CD4-positive, alpha-beta T cell (primary cell): ENCODE measurements around the gene CLEC16A. TPM values are rescaled to one million over a fixed set of nuclear protein-coding genes. Genes with fewer than 3 reads are reported as not detected.

Experiments used
- ATAC-seq: fragments of 200-7000 bp; cut with Tn5 transposase; one replicate; pipeline ENCODE4 v1.10.0; 2022; ENCODE audit warnings: mild to moderate bottlenecking; ENCODE audit not compliant: poor library complexity
- CTCF ChIA-PET: fragments of 350-600 bp; sonication (Branson Sonifier 250); formaldehyde crosslinking; loops from one replicate; lab custom pipeline; 2021; ENCODE audit warnings: antibody characterized with exemption, inconsistent platforms; lab: Charles Lee
- POLR2A ChIA-PET: fragments of 350-600 bp; sonication (Branson Sonifier 250); formaldehyde crosslinking; loops from one replicate; lab custom pipeline; 2021; ENCODE audit warnings: antibody characterized with exemption, inconsistent platforms; lab: Charles Lee
- DNase-seq, 14 experiments: peaks; one replicate each; pipeline ENCODE4 v3.0.0-alpha.2; 2013 to 2020; ENCODE audit warnings: mixed read lengths in 2 of 14
- H3K27ac ChIP-seq, 2 donors: one replicate each; pipeline versions ENCODE4 v1.5.1 to v1.7.0; 2013; ENCODE audit warnings: low read length in 2 of 2, low read depth in 1 of 2, mild to moderate bottlenecking in 1 of 2
- H3K27me3 ChIP-seq, 2 experiments: 1 replicate in 1 of 2; 2 replicates in 1 of 2; pipeline versions ENCODE4 v1.6.1 to v1.7.0; 2013; ENCODE audit warnings: low read length in 2 of 2, control low read depth in 1 of 2, mild to moderate bottlenecking in 1 of 2, moderate library complexity in 1 of 2; ENCODE audit not compliant: insufficient read depth in 2 of 2, control insufficient read depth in 1 of 2
- H3K36me3 ChIP-seq: one replicate; pipeline ENCODE4 v1.6.1; 2013; ENCODE audit warnings: low read length, control low read depth; ENCODE audit not compliant: insufficient read depth
- H3K4me1 ChIP-seq: one replicate; pipeline ENCODE4 v1.6.1; 2013; ENCODE audit warnings: low read length, control low read depth; ENCODE audit not compliant: insufficient read depth
- H3K4me3 ChIP-seq: one replicate; pipeline ENCODE4 v1.5.1; 2013; ENCODE audit warnings: mild to moderate bottlenecking, low read length, moderate library complexity
- H3K9me3 ChIP-seq, 2 experiments: 1 replicate in 1 of 2; 2 replicates in 1 of 2; pipeline versions ENCODE4 v1.6.1 to v1.7.0; 2013; ENCODE audit warnings: low read length in 2 of 2, mild to moderate bottlenecking in 2 of 2, control low read depth in 1 of 2, moderate library complexity in 1 of 2; ENCODE audit not compliant: control insufficient read depth in 1 of 2, insufficient read depth in 1 of 2
- H3K27ac Mint-ChIP-seq: one replicate; pipeline ENCODE4 v1.8.0; 2020; ENCODE audit warnings: mixed read lengths
- H3K27me3 Mint-ChIP-seq: one replicate; pipeline ENCODE4 v1.8.0; 2021; ENCODE audit warnings: mixed read lengths
- H3K36me3 Mint-ChIP-seq: one replicate; pipeline ENCODE4 v1.8.0; 2021; ENCODE audit warnings: low read depth, mixed read lengths
- H3K4me1 Mint-ChIP-seq: one replicate; pipeline ENCODE4 v1.8.0; 2021; ENCODE audit warnings: low read depth, mixed read lengths
- H3K4me3 Mint-ChIP-seq: one replicate; pipeline ENCODE4 v1.8.0; 2020; ENCODE audit warnings: mild to moderate bottlenecking, mixed read lengths
- H3K9me3 Mint-ChIP-seq: one replicate; pipeline ENCODE4 v1.8.0; 2020; ENCODE audit warnings: mixed read lengths
- intact Hi-C, 2 experiments: fragments of 100-400 bp; cut with DNase I in 1 of 2; cut with micrococcal nuclease in 1 of 2; formaldehyde crosslinking; loops; one replicate each; pipeline versions ENCODE4 v1.15.1 to v1.9.0; 2023 to 2025; cut with DNase I, micrococcal nuclease
- total RNA-seq, 174 experiments: library from RNA in 2 of 174; stranded (reverse) in 2 of 174; gene quantifications; one replicate each; pipeline ENCODE4 v1.2.3 and lab custom pipeline; 2021 to 2026
- TF ChIP-seq, protein P1 (sequence below): fragments of 200-600 bp; IDR thresholded peaks from one replicate; pipeline ENCODE4 v1.8.0; 2022; ENCODE audit warnings: antibody characterized with exemption, mild to moderate bottlenecking

The CLEC16A gene
- total RNA-seq, 2 experiments from 2014 or later = 21.7 to 22.7 TPM

DNA sequence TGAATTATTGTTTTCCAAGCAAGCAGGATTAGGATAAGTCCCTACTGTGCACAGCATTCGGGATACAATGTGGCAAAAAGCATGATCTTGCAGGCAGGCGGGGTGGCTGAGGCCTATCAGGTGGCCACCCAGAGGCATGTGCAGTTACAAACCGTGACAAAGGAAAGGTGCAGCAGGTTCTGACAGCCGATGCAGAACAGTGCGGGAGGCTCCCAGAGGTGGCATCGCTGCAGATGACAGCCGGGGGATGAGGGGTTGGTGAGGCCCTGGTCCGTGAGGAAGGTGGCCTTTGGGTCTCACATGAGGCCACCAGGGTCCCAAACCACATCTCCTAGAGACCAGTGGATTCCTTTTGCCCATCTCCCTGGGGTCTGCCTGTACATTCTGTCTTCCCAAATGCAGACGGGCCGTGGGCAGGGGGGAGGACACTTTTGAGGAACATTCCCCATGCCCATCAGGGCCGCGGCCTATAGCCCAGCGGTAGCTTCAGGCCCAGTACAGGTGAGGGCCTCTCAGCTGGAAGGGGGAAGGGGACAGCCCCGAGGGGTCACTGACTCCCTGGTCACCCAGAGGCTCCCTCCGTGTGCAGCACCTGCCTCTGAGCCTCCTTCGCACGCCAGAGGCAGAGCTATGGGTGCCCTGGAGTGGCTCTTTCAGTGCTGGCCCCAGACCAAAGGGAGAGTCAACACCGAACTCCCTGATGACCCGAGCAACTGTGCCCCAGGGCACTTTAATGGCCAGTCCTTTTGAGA, 226.5 kb downstream of the CLEC16A start:
- no peak overlapping the region for H3K27ac Mint-ChIP-seq
- peaks cover 48% of the 10 kb centered on the region for H3K36me3 Mint-ChIP-seq
- ChIA-PET CTCF (no interaction called here), POLR2A (no interaction called here)
- H3K27ac ChIP-seq = no peak overlapping the region
- ATAC-seq (no peak), DNase-seq (no peak)
- no peak overlapping the region for H3K4me3 Mint-ChIP-seq
- peaks cover 34% of the 10 kb centered on the region for H3K36me3 ChIP-seq
- H3K27me3 Mint-ChIP-seq = no peaks in the 10 kb centered on the region
- H3K4me3 ChIP-seq = no peak overlapping the region
- no peaks in the 10 kb centered on the region for H3K4me1 ChIP-seq
- intact Hi-C loops = loop anchor here in 1 of 2 experiments (10.0 kb wide), 1 partner anchor 274 kb away; no protein-coding TSS in a partner anchor
- no peaks in the 10 kb centered on the region for H3K27me3 ChIP-seq
- TF ChIP-seq, protein P1, sequence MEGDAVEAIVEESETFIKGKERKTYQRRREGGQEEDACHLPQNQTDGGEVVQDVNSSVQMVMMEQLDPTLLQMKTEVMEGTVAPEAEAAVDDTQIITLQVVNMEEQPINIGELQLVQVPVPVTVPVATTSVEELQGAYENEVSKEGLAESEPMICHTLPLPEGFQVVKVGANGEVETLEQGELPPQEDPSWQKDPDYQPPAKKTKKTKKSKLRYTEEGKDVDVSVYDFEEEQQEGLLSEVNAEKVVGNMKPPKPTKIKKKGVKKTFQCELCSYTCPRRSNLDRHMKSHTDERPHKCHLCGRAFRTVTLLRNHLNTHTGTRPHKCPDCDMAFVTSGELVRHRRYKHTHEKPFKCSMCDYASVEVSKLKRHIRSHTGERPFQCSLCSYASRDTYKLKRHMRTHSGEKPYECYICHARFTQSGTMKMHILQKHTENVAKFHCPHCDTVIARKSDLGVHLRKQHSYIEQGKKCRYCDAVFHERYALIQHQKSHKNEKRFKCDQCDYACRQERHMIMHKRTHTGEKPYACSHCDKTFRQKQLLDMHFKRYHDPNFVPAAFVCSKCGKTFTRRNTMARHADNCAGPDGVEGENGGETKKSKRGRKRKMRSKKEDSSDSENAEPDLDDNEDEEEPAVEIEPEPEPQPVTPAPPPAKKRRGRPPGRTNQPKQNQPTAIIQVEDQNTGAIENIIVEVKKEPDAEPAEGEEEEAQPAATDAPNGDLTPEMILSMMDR = no peak
- no peaks in the 10 kb centered on the region for H3K9me3 Mint-ChIP-seq
- no peaks in the 10 kb centered on the region for H3K9me3 ChIP-seq
- peaks cover 7% of the 10 kb centered on the region for H3K4me1 Mint-ChIP-seq

DNA sequence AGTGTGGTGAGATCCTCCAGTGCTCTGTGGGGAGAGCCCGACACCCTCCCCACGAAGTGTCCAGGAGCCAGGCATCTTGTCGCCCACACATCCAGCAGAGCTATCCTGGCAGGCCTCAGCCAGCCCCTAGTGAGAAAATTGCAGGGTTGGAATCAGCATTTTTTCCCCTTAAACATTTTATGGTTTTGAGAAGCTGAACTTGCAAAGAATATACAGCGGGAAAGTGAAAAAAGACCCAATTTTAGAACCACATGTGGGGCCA, 227.0 kb downstream of the CLEC16A start:
- intact Hi-C loops = loop anchor here in 1 of 2 experiments (10.0 kb wide), 1 partner anchor 273 kb away; no protein-coding TSS in a partner anchor
- DNase-seq = no peak
- peaks cover 46% of the 10 kb centered on the region for H3K36me3 Mint-ChIP-seq
- H3K9me3 ChIP-seq = no peaks in the 10 kb centered on the region
- ChIA-PET POLR2A (no interaction called here), CTCF (no interaction called here)
- ATAC-seq = no peak
- H3K36me3 ChIP-seq = peaks cover 30% of the 10 kb centered on the region
- TF ChIP-seq, protein P1 = no peak
- H3K4me3 Mint-ChIP-seq = no peak overlapping the region
- peaks cover 7% of the 10 kb centered on the region for H3K4me1 Mint-ChIP-seq
- no peak overlapping the region for H3K27ac Mint-ChIP-seq
- no peaks in the 10 kb centered on the region for H3K27me3 ChIP-seq
- H3K27ac ChIP-seq = no peak overlapping the region
- no peak overlapping the region for H3K4me3 ChIP-seq
- H3K9me3 Mint-ChIP-seq = no peaks in the 10 kb centered on the region
- H3K4me1 ChIP-seq = no peaks in the 10 kb centered on the region
- no peaks in the 10 kb centered on the region for H3K27me3 Mint-ChIP-seq

DNA sequence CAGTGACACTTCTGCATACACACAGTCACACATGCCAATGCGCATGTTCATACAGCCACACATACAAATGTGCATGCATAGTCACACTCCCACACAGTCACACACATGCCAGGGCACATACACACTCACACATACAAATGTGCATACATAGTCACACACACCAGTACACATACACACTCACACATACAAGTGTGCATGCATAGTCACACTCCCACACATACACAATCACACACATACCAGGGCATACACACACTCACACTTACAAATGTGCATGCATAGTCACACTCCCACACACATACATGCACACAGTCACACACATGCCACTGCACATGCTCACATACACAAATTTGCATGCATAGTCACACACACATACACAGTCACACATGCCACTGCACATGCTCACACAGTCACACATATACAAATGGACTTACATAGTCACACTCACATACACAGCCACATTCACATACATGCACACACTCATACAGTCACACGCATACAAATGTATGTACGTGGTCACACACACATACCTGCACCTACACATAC, 227.5 kb downstream of the CLEC16A start:
- peaks cover 25% of the 10 kb centered on the region for H3K36me3 ChIP-seq
- no peaks in the 10 kb centered on the region for H3K4me1 ChIP-seq
- ATAC-seq (no peak), DNase-seq (no peak)
- intact Hi-C loops = loop anchor here in 1 of 2 experiments (10.0 kb wide), 1 partner anchor 273 kb away; no protein-coding TSS in a partner anchor
- Mint-ChIP-seq H3K36me3 (peaks cover 45% of the 10 kb centered on the region), H3K4me3 (no peak overlapping the region), H3K27ac (no peak overlapping the region), H3K4me1 (peaks cover 7% of the 10 kb centered on the region), H3K9me3 (no peaks in the 10 kb centered on the region), H3K27me3 (no peaks in the 10 kb centered on the region)
- ChIA-PET CTCF (no interaction called here), POLR2A (no interaction called here)
- no peak overlapping the region for H3K4me3 ChIP-seq
- no peaks in the 10 kb centered on the region for H3K9me3 ChIP-seq
- no peaks in the 10 kb centered on the region for H3K27me3 ChIP-seq
- no peak overlapping the region for H3K27ac ChIP-seq
- TF ChIP-seq, protein P1 = no peak
